Activated CD4-positive, alpha-beta T cell treated with anti-CD3 and anti-CD28 coated beads, Interleukin-2, amount 50 U/mL, for 48 hours (primary cell): ENCODE data around the gene ADH7.
"Not testable (repeated sequence)": the region's sequence is repeated elsewhere in the genome, so short reads cannot be mapped to it uniquely, and the experiment has no call there.

ENCODE experiments used
- DNase-seq, 2 experiments: peaks; one replicate each; pipeline ENCODE4 v3.0.0-alpha.2; 2020

Gene ADH7

GRCh38 chr4:99414902-99415301 lies 20.2 kb downstream of the ADH7 start:
- DNase-seq = not testable (repeated sequence)

- DNase-seq = no peak
These were observed 20.7 kb downstream of the ADH7 start for GRCh38 chr4:99414401-99414800.

- DNase-seq = no peak
These were observed 22.0 kb downstream of the ADH7 start for GRCh38 chr4:99413140-99413539.

- no peak for DNase-seq
These were observed 24.1 kb downstream of the ADH7 start for GRCh38 chr4:99411041-99411440.

- DNase-seq = no peak
These were observed 25.1 kb downstream of the ADH7 start for GRCh38 chr4:99410075-99410474.

- no peak for DNase-seq
These were observed 26.8 kb downstream of the ADH7 start for GRCh38 chr4:99408346-99408745.

- DNase-seq = peak; percentile 71 to 76
These were observed 29.6 kb downstream of the ADH7 start for GRCh38 chr4:99405433-99406115.

- DNase-seq = no peak
These were observed 30.4 kb downstream of the ADH7 start for GRCh38 chr4:99404595-99405287.

GRCh38 chr4:99403380-99404184 lies 31.6 kb downstream of the ADH7 start:
- no peak for DNase-seq

GRCh38 chr4:99402765-99403164 lies 32.4 kb downstream of the ADH7 start:
- DNase-seq = no peak

- DNase-seq = no peak
These were observed 34.3 kb downstream of the ADH7 start for GRCh38 chr4:99400831-99401230.

GRCh38 chr4:99399017-99399416 lies 36.1 kb downstream of the ADH7 start:
- no peak for DNase-seq

- no peak for DNase-seq
These were observed 39.4 kb downstream of the ADH7 start for GRCh38 chr4:99395595-99396364.

GRCh38 chr4:99394896-99395295 lies 40.2 kb downstream of the ADH7 start:
- no peak for DNase-seq

GRCh38 chr4:99390055-99390454 lies 45.1 kb downstream of the ADH7 start:
- DNase-seq = no peak

GRCh38 chr4:99389606-99390005 lies 45.5 kb downstream of the ADH7 start:
- DNase-seq = no peak

- no peak for DNase-seq
These were observed 51.2 kb downstream of the ADH7 start for GRCh38 chr4:99383833-99384392.

- no peak for DNase-seq
These were observed 51.7 kb downstream of the ADH7 start for GRCh38 chr4:99383399-99383798.

GRCh38 chr4:99382745-99383360 lies 52.3 kb downstream of the ADH7 start:
- no peak for DNase-seq

- no peak for DNase-seq
These were observed 53.5 kb downstream of the ADH7 start for GRCh38 chr4:99381588-99382175.

- DNase-seq = no peak
These were observed 55.6 kb downstream of the ADH7 start for GRCh38 chr4:99379571-99379970.

GRCh38 chr4:99378876-99379275 lies 56.3 kb downstream of the ADH7 start:
- DNase-seq = no peak
